Measurements from ENCODE around the gene LOXHD1. TPM values are rescaled to one million over a fixed set of nuclear protein-coding genes. Genes with fewer than 3 reads are reported as not detected.

The LOXHD1 gene, protein sequence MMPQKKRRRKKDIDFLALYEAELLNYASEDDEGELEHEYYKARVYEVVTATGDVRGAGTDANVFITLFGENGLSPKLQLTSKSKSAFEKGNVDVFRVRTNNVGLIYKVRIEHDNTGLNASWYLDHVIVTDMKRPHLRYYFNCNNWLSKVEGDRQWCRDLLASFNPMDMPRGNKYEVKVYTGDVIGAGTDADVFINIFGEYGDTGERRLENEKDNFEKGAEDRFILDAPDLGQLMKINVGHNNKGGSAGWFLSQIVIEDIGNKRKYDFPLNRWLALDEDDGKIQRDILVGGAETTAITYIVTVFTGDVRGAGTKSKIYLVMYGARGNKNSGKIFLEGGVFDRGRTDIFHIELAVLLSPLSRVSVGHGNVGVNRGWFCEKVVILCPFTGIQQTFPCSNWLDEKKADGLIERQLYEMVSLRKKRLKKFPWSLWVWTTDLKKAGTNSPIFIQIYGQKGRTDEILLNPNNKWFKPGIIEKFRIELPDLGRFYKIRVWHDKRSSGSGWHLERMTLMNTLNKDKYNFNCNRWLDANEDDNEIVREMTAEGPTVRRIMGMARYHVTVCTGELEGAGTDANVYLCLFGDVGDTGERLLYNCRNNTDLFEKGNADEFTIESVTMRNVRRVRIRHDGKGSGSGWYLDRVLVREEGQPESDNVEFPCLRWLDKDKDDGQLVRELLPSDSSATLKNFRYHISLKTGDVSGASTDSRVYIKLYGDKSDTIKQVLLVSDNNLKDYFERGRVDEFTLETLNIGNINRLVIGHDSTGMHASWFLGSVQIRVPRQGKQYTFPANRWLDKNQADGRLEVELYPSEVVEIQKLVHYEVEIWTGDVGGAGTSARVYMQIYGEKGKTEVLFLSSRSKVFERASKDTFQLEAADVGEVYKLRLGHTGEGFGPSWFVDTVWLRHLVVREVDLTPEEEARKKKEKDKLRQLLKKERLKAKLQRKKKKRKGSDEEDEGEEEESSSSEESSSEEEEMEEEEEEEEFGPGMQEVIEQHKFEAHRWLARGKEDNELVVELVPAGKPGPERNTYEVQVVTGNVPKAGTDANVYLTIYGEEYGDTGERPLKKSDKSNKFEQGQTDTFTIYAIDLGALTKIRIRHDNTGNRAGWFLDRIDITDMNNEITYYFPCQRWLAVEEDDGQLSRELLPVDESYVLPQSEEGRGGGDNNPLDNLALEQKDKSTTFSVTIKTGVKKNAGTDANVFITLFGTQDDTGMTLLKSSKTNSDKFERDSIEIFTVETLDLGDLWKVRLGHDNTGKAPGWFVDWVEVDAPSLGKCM (N-terminal part only)
- under 1 TPM; 0.11 to 0.48 (median 0.14) TPM for total RNA-seq
- 0.45 TPM for total RNA-seq (2013)

DNA sequence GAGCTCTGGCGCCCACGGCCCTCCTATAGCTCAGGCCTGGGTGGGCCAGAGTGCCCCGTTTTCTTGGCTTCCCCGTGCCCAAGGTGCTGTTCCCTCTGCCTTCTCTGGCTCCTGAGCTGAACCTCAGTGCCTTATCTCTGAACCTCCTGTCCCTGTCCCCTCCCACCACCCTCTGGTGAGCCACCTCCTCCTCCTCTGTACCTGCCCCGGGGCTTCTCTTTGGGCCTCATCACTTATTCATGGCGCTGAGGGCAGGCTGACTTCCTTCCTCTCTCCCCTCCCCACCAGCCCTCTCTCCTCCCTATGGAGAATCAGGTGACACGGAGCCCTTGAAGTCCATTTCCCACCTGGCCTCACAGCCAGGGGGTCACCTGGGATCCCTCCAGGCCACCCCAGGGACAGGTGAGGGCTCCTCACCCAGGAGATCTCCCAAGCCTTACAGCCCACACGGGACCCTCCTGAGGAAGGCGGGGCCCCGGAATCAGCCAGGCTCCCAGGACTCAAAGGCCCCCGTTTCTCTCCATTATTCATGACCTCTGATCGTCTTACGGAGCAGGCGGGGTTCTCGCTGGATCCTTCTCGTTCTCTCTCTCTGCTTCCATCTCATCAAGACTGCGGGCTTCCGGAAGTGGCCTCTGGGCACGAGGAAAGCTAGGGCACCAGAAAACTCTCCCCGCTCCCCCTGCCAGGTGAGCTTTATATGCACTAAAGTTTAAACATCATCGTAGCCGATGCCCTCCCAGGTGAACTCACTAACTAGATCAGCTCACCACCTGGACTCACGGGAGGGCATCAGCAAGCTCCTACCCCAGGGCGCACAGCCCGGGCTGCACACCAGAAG is at the start of gene LOXHD1:
LOXHD1 (minus strand) TSS at position 106 of the 841 bp plus-strand sequence. CDS start 187 bp downstream, outside the sequence.
- H3K4me1 ChIP-seq (ENCODE audit: control insufficient read depth, insufficient read depth, low read length), result no peaks in the 10 kb centered on the region
- intact Hi-C loops (cut with micrococcal nuclease), result loop anchor here (5.0 kb wide), 1 partner anchor 175 kb away; no protein-coding TSS in a partner anchor
- H3K4me3 ChIP-seq (ENCODE audit: low read length), result no peak within 1 kb of the TSS
- Mint-ChIP-seq H3K4me1 (no peaks in the 10 kb centered on the region), H3K27ac (no peak within 1 kb of the TSS), H3K4me3 (no peak within 1 kb of the TSS), H3K9me3 (no peaks in the 10 kb centered on the region), H3K27me3 (ENCODE audit: low read depth in 2 of 2) (peaks cover 0 to 3% of the 10 kb centered on the region in 2 donors), H3K36me3 (no peaks in the 10 kb centered on the region)
- 81% methylated on average over 25 of the region's 25 CpGs for WGBS (ENCODE audit: insufficient coverage)
- DNase-seq (no peak), ATAC-seq (no peak)
- H3K27me3 ChIP-seq (ENCODE audit: control insufficient read depth, insufficient read depth, low read length), result no peaks in the 10 kb centered on the region
- H3K27ac ChIP-seq (ENCODE audit: low read length), result no peak within 1 kb of the TSS
- TF ChIP-seq, protein P1, sequence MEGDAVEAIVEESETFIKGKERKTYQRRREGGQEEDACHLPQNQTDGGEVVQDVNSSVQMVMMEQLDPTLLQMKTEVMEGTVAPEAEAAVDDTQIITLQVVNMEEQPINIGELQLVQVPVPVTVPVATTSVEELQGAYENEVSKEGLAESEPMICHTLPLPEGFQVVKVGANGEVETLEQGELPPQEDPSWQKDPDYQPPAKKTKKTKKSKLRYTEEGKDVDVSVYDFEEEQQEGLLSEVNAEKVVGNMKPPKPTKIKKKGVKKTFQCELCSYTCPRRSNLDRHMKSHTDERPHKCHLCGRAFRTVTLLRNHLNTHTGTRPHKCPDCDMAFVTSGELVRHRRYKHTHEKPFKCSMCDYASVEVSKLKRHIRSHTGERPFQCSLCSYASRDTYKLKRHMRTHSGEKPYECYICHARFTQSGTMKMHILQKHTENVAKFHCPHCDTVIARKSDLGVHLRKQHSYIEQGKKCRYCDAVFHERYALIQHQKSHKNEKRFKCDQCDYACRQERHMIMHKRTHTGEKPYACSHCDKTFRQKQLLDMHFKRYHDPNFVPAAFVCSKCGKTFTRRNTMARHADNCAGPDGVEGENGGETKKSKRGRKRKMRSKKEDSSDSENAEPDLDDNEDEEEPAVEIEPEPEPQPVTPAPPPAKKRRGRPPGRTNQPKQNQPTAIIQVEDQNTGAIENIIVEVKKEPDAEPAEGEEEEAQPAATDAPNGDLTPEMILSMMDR (IDR thresholded peaks at IDR 0.05), result no peak
- no peaks in the 10 kb centered on the region for H3K36me3 ChIP-seq (ENCODE audit: control insufficient read depth, insufficient read depth, low read length)
- no peaks in the 10 kb centered on the region for H3K9me3 ChIP-seq (ENCODE audit: control insufficient read depth, insufficient read depth, low read length)

DNA sequence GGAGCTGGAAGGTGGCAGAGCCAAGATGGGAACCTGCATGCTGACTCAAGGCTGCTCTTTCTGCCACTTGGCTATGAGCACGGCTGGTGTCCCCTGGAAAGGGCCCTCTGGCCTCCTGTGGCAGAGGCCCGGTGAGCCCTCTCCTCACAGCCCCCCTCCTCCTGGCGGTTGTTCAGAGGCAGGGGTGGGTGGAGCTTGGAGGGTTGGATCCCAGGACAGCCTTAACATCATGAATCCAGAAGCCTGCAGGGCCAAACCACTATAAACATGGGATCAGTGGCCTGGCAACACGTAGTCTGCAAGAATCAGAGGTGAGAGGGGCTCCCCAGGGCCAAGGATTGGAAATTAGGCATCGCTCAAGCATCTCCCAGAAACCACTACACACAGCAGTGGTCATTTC is 48.5 kb upstream of the LOXHD1 start:
- peaks cover 9 to 18% of the 10 kb centered on the region in 2 donors for H3K27me3 Mint-ChIP-seq (ENCODE audit: low read depth in 2 of 2)
- Histone ChIP-seq H3K27ac (ENCODE audit: low read length) (no peak overlapping the region), H3K4me3 (ENCODE audit: low read length) (no peak overlapping the region), H3K36me3 (ENCODE audit: control insufficient read depth, insufficient read depth, low read length) (no peaks in the 10 kb centered on the region), H3K27me3 (ENCODE audit: control insufficient read depth, insufficient read depth, low read length) (no peaks in the 10 kb centered on the region), H3K4me1 (ENCODE audit: control insufficient read depth, insufficient read depth, low read length) (no peaks in the 10 kb centered on the region), H3K9me3 (ENCODE audit: control insufficient read depth, insufficient read depth, low read length) (no peaks in the 10 kb centered on the region)
- ATAC-seq (no peak), DNase-seq (no peak)
- no peak overlapping the region for H3K27ac Mint-ChIP-seq
- H3K4me1 Mint-ChIP-seq, result no peaks in the 10 kb centered on the region
- H3K4me3 Mint-ChIP-seq, result no peak overlapping the region
- intact Hi-C loops (cut with micrococcal nuclease), result no loop called here
- TF ChIP-seq, protein P1 (IDR thresholded peaks at IDR 0.05), result no peak
- H3K36me3 Mint-ChIP-seq, result no peaks in the 10 kb centered on the region
- WGBS (ENCODE audit: insufficient coverage), result 88% methylated on average over 3 of the region's 5 CpGs
- no peaks in the 10 kb centered on the region for H3K9me3 Mint-ChIP-seq

DNA sequence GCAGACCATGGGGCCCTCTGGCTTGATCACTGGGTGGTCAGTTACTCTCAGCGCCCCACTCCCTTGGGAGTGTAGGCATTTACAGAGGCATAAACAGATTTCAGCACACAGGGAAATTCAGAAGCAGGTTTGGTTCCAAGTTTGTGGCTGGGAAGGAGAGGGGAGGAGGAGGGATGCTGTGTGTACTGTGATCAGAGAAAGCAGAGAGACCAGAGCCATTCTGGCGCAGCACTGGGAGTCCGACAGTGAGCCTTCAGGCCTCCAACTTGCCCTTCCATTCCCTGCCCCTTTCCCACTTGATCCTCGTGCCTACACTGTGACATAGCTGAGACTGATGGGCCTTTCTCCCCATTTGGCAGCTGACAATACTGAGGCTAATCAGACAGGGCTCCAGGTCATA is 47.8 kb upstream of the LOXHD1 start:
- H3K9me3 ChIP-seq (ENCODE audit: control insufficient read depth, insufficient read depth, low read length), result no peaks in the 10 kb centered on the region
- no peaks in the 10 kb centered on the region for H3K36me3 ChIP-seq (ENCODE audit: control insufficient read depth, insufficient read depth, low read length)
- H3K27me3 ChIP-seq (ENCODE audit: control insufficient read depth, insufficient read depth, low read length), result no peaks in the 10 kb centered on the region
- 80% methylated on average over 4 of the region's 4 CpGs for WGBS (ENCODE audit: insufficient coverage)
- no peaks in the 10 kb centered on the region for H3K4me1 ChIP-seq (ENCODE audit: control insufficient read depth, insufficient read depth, low read length)
- no peak overlapping the region for H3K4me3 Mint-ChIP-seq
- no peaks in the 10 kb centered on the region for H3K9me3 Mint-ChIP-seq
- no peaks in the 10 kb centered on the region for H3K4me1 Mint-ChIP-seq
- intact Hi-C loops (cut with micrococcal nuclease), result no loop called here
- H3K36me3 Mint-ChIP-seq, result no peaks in the 10 kb centered on the region
- no peak overlapping the region for H3K27ac ChIP-seq (ENCODE audit: low read length)
- TF ChIP-seq, protein P1 (IDR thresholded peaks at IDR 0.05), result no peak
- ATAC-seq, result no peak
- H3K27me3 Mint-ChIP-seq (ENCODE audit: low read depth in 2 of 2), result peaks cover 9 to 18% of the 10 kb centered on the region in 2 donors
- no peak overlapping the region for H3K27ac Mint-ChIP-seq
- no peak overlapping the region for H3K4me3 ChIP-seq (ENCODE audit: low read length)
- DNase-seq, result no peak
